Left ventricle myocardium inferior (tissue), 1 donor: Measurements from ENCODE around the gene NEK10. TPM values are rescaled to one million over a fixed set of nuclear protein-coding genes. Genes with fewer than 3 reads are reported as not detected.
"Not testable (repeated sequence)": the region's sequence is repeated elsewhere in the genome, so short reads cannot be mapped to it uniquely, and the experiment has no call there.

Experiments
- DNase-seq: peaks from one replicate; pipeline ENCODE4 v3.0.0-alpha.2; 2020
- H3K27ac ChIP-seq: fragments of 200-600 bp; replicated peaks from 2 replicates; pipeline ENCODE4 v1.8.0; 2021
- H3K27me3 ChIP-seq: fragments of 200-600 bp; 2 replicates; pipeline ENCODE4 v1.8.0; 2021; ENCODE audit warnings: low read depth
- H3K36me3 ChIP-seq: fragments of 200-600 bp; 2 replicates; pipeline ENCODE4 v1.8.0; 2021
- H3K4me1 ChIP-seq: fragments of 200-600 bp; 2 replicates; pipeline ENCODE4 v1.8.0; 2021
- H3K4me3 ChIP-seq: fragments of 200-600 bp; 2 replicates; pipeline ENCODE4 v1.8.0; 2021; ENCODE audit warnings: mild to moderate bottlenecking, moderate library complexity
- H3K9me3 ChIP-seq: fragments of 200-600 bp; replicated peaks from 2 replicates; pipeline ENCODE4 v1.8.0; 2021
- intact Hi-C: fragments of 100-400 bp; cut with micrococcal nuclease; formaldehyde crosslinking; loops from one replicate; pipeline ENCODE4 v1.11.0; 2022
- total RNA-seq: library from RNA; stranded (reverse); fragmentation: NEBNext Ultra II Directional; extraction: Animal tissue kit (Norgen Biotek cat#: 25700); gene quantifications from one replicate; pipeline ENCODE4 v1.2.1, GENCODE V29; 2021
- TF ChIP-seq, protein P1 (sequence below): fragments of 200-600 bp; IDR thresholded peaks from 2 replicates; pipeline ENCODE4 v1.8.0; 2021; ENCODE audit warnings: antibody characterized with exemption, mild to moderate bottlenecking, borderline replicate concordance
- donor health status: DM: no; HTN: yes; CAD: no; lungs with severe emphysema.

The NEK10 gene
- total RNA-seq, 1 donor from 2014 or later, result 11.5 TPM

- intact Hi-C loops, result loop anchor here (5.0 to 10.0 kb wide), 2 partner anchors 156 to 373 kb away; no protein-coding TSS in a partner anchor
- no peak overlapping the region for H3K4me3 ChIP-seq
- no peak overlapping the region for H3K27ac ChIP-seq
- DNase-seq, result no peak
- peaks cover 9% of the 10 kb centered on the region for H3K4me1 ChIP-seq
- H3K36me3 ChIP-seq, result no peaks in the 10 kb centered on the region
- no peaks in the 10 kb centered on the region for H3K27me3 ChIP-seq
- no peaks in the 10 kb centered on the region for H3K9me3 ChIP-seq
- TF ChIP-seq, protein P1, sequence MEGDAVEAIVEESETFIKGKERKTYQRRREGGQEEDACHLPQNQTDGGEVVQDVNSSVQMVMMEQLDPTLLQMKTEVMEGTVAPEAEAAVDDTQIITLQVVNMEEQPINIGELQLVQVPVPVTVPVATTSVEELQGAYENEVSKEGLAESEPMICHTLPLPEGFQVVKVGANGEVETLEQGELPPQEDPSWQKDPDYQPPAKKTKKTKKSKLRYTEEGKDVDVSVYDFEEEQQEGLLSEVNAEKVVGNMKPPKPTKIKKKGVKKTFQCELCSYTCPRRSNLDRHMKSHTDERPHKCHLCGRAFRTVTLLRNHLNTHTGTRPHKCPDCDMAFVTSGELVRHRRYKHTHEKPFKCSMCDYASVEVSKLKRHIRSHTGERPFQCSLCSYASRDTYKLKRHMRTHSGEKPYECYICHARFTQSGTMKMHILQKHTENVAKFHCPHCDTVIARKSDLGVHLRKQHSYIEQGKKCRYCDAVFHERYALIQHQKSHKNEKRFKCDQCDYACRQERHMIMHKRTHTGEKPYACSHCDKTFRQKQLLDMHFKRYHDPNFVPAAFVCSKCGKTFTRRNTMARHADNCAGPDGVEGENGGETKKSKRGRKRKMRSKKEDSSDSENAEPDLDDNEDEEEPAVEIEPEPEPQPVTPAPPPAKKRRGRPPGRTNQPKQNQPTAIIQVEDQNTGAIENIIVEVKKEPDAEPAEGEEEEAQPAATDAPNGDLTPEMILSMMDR, result no peak
These were observed 57.8 kb downstream of the NEK10 start for GRCh38 chr3:27311400-27311799.

DNA sequence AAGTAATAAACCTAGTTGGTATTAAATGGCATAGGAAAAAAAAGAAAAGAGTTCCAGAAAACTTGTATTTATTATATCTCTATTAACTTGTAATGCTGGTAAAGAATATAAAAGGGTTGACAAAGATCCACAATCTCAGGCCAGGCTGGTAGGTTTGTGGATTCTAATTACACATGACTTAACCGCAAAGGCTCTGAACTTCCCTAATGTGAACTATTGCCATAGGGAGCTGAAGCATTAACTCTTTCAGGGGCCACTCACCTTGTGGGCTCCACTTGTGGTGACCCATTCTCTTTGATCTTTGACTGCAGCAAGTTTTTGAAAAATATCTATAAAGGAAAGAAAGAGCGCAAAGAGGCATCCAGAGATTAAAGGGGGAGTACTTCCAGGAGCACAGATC is 58.5 kb downstream of the NEK10 start:
- intact Hi-C loops, result loop anchor here (5.0 to 10.0 kb wide), 2 partner anchors 157 to 374 kb away; no protein-coding TSS in a partner anchor
- H3K27ac ChIP-seq, result no peak overlapping the region
- no peaks in the 10 kb centered on the region for H3K9me3 ChIP-seq
- H3K4me3 ChIP-seq, result no peak overlapping the region
- TF ChIP-seq, protein P1, result no peak
- H3K4me1 ChIP-seq, result peaks cover 9% of the 10 kb centered on the region
- no peaks in the 10 kb centered on the region for H3K27me3 ChIP-seq
- no peak for DNase-seq
- no peaks in the 10 kb centered on the region for H3K36me3 ChIP-seq

- H3K4me1 ChIP-seq, result peaks cover 6% of the 10 kb centered on the region
- no peak overlapping the region for H3K27ac ChIP-seq
- H3K27me3 ChIP-seq, result no peaks in the 10 kb centered on the region
- DNase-seq, result no peak
- H3K36me3 ChIP-seq, result peaks cover 10% of the 10 kb centered on the region
- intact Hi-C loops, result no loop called here
- H3K4me3 ChIP-seq, result no peak overlapping the region
- H3K9me3 ChIP-seq, result no peaks in the 10 kb centered on the region
- TF ChIP-seq, protein P1, result no peak
These were observed 61.6 kb downstream of the NEK10 start for GRCh38 chr3:27307566-27307965.

- Histone ChIP-seq H3K4me3 (no peak overlapping the region), H3K27ac (no peak overlapping the region), H3K27me3 (no peaks in the 10 kb centered on the region), H3K9me3 (no peaks in the 10 kb centered on the region), H3K36me3 (peaks cover 40% of the 10 kb centered on the region), H3K4me1 (no peaks in the 10 kb centered on the region)
- no peak for DNase-seq
- TF ChIP-seq, protein P1, result no peak
- intact Hi-C loops, result no loop called here
These were observed 66.3 kb downstream of the NEK10 start for GRCh38 chr3:27302891-27303290.

- H3K36me3 ChIP-seq, result peaks cover 30% of the 10 kb centered on the region
- H3K4me1 ChIP-seq, H3K9me3 ChIP-seq, H3K4me3 ChIP-seq, DNase-seq, H3K27me3 ChIP-seq, H3K27ac ChIP-seq, intact Hi-C loops: not testable (repeated sequence)
These were observed 70.2 kb downstream of the NEK10 start for GRCh38 chr3:27298981-27299380.

GRCh38 chr3:27293939-27294338 is 75.2 kb downstream of the NEK10 start:
- TF ChIP-seq, protein P1, result no peak
- intact Hi-C loops, result no loop called here
- Histone ChIP-seq H3K27ac (no peak overlapping the region), H3K9me3 (no peaks in the 10 kb centered on the region), H3K4me1 (peaks cover 3% of the 10 kb centered on the region), H3K36me3 (peaks cover 6% of the 10 kb centered on the region), H3K4me3 (no peak overlapping the region), H3K27me3 (no peaks in the 10 kb centered on the region)
- DNase-seq, result no peak
